Measurements from ENCODE around the gene KLHL26. TPM values are rescaled to one million over a fixed set of nuclear protein-coding genes. Genes with fewer than 3 reads are reported as not detected.

The KLHL26 gene
- total and polyA plus RNA-seq, 2 of the 13 experiments (the other 11 are each of a cell fraction or from before 2014, with no cell fraction given): 1.5 to 1.7 TPM

DNA sequence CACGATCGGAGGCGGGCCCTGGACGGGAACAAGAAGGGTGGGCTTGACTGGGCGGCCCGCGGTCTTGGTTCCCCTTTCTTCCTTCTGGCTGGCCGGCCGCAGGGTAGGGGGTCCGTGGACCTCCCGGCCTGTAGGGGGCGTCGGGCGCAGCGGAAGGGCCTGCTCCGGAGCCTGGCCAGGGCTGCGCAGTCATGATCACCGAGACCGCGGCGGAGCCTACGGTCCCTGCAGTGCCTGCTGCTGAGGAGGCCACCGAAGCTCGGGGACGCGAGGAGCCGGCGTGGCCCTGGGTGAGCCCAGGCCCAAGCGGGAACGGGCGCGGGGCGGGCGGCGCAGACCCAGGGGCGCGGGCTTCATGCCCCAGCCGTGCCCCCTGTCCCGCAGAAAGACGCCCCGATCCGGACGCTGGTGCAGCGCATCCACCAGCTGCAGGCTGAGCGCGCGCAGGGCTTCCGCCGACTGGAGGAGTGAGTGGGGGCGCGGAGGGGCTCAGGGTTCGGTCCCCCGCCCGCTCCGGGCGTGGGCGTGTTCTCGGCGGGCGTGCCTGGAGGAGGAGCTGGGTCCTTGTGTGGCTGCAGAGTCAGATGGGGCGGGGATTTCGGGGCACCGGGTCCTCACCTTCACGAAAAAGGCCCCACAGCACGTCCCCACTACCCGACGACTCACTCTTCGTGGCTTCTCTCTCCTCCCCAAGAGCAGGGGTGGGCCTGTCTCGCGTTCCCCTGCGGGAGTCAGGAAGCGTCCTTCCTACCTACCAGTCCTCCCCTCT lies 48.0 kb upstream of the KLHL26 start, which contains the start of gene REX1BD (continued):
- TF ChIP-seq, protein P1, sequence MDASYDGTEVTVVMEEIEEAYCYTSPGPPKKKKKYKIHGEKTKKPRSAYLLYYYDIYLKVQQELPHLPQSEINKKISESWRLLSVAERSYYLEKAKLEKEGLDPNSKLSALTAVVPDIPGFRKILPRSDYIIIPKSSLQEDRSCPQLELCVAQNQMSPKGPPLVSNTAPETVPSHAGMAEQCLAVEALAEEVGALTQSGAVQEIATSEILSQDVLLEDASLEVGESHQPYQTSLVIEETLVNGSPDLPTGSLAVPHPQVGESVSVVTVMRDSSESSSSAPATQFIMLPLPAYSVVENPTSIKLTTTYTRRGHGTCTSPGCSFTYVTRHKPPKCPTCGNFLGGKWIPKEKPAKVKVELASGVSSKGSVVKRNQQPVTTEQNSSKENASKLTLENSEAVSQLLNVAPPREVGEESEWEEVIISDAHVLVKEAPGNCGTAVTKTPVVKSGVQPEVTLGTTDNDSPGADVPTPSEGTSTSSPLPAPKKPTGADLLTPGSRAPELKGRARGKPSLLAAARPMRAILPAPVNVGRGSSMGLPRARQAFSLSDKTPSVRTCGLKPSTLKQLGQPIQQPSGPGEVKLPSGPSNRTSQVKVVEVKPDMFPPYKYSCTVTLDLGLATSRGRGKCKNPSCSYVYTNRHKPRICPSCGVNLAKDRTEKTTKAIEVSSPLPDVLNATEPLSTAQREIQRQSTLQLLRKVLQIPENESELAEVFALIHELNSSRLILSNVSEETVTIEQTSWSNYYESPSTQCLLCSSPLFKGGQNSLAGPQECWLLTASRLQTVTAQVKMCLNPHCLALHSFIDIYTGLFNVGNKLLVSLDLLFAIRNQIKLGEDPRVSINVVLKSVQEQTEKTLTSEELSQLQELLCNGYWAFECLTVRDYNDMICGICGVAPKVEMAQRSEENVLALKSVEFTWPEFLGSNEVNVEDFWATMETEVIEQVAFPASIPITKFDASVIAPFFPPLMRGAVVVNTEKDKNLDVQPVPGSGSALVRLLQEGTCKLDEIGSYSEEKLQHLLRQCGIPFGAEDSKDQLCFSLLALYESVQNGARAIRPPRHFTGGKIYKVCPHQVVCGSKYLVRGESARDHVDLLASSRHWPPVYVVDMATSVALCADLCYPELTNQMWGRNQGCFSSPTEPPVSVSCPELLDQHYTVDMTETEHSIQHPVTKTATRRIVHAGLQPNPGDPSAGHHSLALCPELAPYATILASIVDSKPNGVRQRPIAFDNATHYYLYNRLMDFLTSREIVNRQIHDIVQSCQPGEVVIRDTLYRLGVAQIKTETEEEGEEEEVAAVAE (CRISPR knock-in tag; IDR thresholded peaks at IDR 0.05; ENCODE audit: borderline replicate concordance): no peak; the same call in 1 of the 2 replicates
- TF ChIP-seq, protein P2, sequence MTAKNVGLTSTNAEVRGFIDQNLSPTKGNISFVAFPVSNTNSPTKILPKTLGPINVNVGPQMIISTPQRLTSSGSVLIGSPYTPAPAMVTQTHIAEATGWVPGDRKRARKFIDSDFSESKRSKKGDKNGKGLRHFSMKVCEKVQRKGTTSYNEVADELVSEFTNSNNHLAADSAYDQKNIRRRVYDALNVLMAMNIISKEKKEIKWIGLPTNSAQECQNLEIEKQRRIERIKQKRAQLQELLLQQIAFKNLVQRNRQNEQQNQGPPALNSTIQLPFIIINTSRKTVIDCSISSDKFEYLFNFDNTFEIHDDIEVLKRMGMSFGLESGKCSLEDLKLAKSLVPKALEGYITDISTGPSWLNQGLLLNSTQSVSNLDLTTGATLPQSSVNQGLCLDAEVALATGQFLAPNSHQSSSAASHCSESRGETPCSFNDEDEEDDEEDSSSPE (CRISPR knock-in tag; IDR thresholded peaks at IDR 0.05): peak; percentile 46
- TF ChIP-seq, protein P3, sequence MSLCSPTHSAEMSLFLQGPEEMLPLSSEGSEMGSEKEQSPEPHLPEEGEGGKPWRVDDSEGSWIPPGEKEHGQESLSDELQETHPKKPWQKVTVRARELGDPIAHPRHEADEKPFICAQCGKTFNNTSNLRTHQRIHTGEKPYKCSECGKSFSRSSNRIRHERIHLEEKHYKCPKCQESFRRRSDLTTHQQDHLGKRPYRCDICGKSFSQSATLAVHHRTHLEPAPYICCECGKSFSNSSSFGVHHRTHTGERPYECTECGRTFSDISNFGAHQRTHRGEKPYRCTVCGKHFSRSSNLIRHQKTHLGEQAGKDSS (CRISPR knock-in tag; IDR thresholded peaks at IDR 0.05; ENCODE audit: borderline replicate concordance, low read depth): peak; percentile 87; the same call in 1 of the 2 replicates
- peak; percentile 62 for TF ChIP-seq HDAC2 (CRISPR knock-in tag; IDR thresholded peaks at IDR 0.05)
- TF ChIP-seq, protein P4, sequence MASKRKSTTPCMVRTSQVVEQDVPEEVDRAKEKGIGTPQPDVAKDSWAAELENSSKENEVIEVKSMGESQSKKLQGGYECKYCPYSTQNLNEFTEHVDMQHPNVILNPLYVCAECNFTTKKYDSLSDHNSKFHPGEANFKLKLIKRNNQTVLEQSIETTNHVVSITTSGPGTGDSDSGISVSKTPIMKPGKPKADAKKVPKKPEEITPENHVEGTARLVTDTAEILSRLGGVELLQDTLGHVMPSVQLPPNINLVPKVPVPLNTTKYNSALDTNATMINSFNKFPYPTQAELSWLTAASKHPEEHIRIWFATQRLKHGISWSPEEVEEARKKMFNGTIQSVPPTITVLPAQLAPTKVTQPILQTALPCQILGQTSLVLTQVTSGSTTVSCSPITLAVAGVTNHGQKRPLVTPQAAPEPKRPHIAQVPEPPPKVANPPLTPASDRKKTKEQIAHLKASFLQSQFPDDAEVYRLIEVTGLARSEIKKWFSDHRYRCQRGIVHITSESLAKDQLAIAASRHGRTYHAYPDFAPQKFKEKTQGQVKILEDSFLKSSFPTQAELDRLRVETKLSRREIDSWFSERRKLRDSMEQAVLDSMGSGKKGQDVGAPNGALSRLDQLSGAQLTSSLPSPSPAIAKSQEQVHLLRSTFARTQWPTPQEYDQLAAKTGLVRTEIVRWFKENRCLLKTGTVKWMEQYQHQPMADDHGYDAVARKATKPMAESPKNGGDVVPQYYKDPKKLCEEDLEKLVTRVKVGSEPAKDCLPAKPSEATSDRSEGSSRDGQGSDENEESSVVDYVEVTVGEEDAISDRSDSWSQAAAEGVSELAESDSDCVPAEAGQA (IDR thresholded peaks at IDR 0.05; ENCODE audit: low read depth): peak; percentile 67; the same call in 1 of the 2 replicates
- TF ChIP-seq, protein P4 (CRISPR knock-in tag; IDR thresholded peaks at IDR 0.05; ENCODE audit: borderline replicate concordance): no peak; the same call in 1 of the 2 replicates
- TF ChIP-seq SSRP1 (CRISPR knock-in tag; IDR thresholded peaks at IDR 0.05): peak; percentile 83; the same call in 1 of the 2 replicates
- no peak for TF ChIP-seq ZBTB42 (CRISPR knock-in tag; IDR thresholded peaks at IDR 0.05)
- TF ChIP-seq ZNF891 (CRISPR knock-in tag; IDR thresholded peaks at IDR 0.05): no peak
- TF ChIP-seq, protein P5, sequence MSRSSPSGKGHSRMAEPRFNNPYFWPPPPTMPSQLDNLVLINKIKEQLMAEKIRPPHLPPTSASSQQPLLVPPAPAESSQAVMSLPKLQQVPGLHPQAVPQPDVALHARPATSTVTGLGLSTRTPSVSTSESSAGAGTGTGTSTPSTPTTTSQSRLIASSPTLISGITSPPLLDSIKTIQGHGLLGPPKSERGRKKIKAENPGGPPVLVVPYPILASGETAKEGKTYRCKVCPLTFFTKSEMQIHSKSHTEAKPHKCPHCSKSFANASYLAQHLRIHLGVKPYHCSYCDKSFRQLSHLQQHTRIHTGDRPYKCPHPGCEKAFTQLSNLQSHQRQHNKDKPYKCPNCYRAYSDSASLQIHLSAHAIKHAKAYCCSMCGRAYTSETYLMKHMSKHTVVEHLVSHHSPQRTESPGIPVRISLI (CRISPR knock-in tag; IDR thresholded peaks at IDR 0.05; ENCODE audit: borderline replicate concordance): peak; percentile 71; the same call in 1 of the 2 replicates
- no peak for TF ChIP-seq KLF9 (CRISPR knock-in tag; IDR thresholded peaks at IDR 0.05; ENCODE audit: low read depth)
- peak; percentile 52; the same call in 1 of the 2 replicates for TF ChIP-seq KMT2A (CRISPR knock-in tag; IDR thresholded peaks at IDR 0.05)
- TF ChIP-seq ZNF331 (CRISPR knock-in tag; IDR thresholded peaks at IDR 0.05): peak; percentile 91
- TF ChIP-seq ZNF274 (CRISPR knock-in tag; IDR thresholded peaks at IDR 0.05): 0 out of 2 replicates have a peak, but pooled peaks have one; percentile 26
